ENCODE results near the gene NSG1. TPM values are rescaled to one million over a fixed set of nuclear protein-coding genes. Genes with fewer than 3 reads are reported as not detected.
A peak's percentile ranks its signal among the peaks of the same experiment; 100 is the strongest.
"Not testable (repeated sequence)": the region's sequence is repeated elsewhere in the genome, so short reads cannot be mapped to it uniquely, and the experiment has no call there.

NSG1 gene
- total RNA-seq, result 10 to 100 TPM; 15.8 to 17.8 TPM

GRCh38 chr4:4386736-4387392, at the start of gene NSG1:
NSG1 (plus strand) TSS chr4:4387102; CDS start chr4:4387630, 528 bp downstream.
- no peaks in the 10 kb centered on the region for H3K36me3 Mint-ChIP-seq (ENCODE audit: low read depth)
- H3K9me3 Mint-ChIP-seq (ENCODE audit: insufficient read depth), result no peaks in the 10 kb centered on the region
- ATAC-seq (peak; percentile 78), DNase-seq (peak; percentile 56)
- H3K27ac Mint-ChIP-seq, result peak within 1 kb of the TSS; percentile 39
- H3K27me3 Mint-ChIP-seq (ENCODE audit: low read depth), result peaks cover 39% of the 10 kb centered on the region
- POLR2A ChIA-PET, result interaction anchor here (0.6 kb wide), 1 partner anchor 139 kb away, joined by 3 read pairs; no protein-coding TSS in a partner anchor
- peaks cover 19% of the 10 kb centered on the region for H3K4me1 Mint-ChIP-seq (ENCODE audit: low read depth)
- H3K4me3 Mint-ChIP-seq, result peak within 1 kb of the TSS; percentile 79
- CTCF ChIA-PET, result no interaction called here

- ATAC-seq (no peak), DNase-seq (no peak)
- no peaks in the 10 kb centered on the region for H3K9me3 Mint-ChIP-seq (ENCODE audit: insufficient read depth)
- no peak overlapping the region for H3K4me3 Mint-ChIP-seq
- POLR2A ChIA-PET, result interaction anchor here (0.9 to 1.4 kb wide), 2 partner anchors 90 kb away, joined by 3 to 5 read pairs; partner anchors contain the start of gene TMEM128
- no peak overlapping the region for H3K27ac Mint-ChIP-seq
- peaks cover 3% of the 10 kb centered on the region for H3K27me3 Mint-ChIP-seq (ENCODE audit: low read depth)
- no peaks in the 10 kb centered on the region for H3K36me3 Mint-ChIP-seq (ENCODE audit: low read depth)
- H3K4me1 Mint-ChIP-seq (ENCODE audit: low read depth), result peaks cover 10% of the 10 kb centered on the region
- CTCF ChIA-PET, result interaction anchor here (0.9 to 8.7 kb wide), 4 partner anchors 12 to 92 kb away, joined by 4 to 68 read pairs (median 17); no protein-coding TSS in a partner anchor
These were observed 48.5 kb upstream of the NSG1 start for GRCh38 chr4:4338210-4339001.

GRCh38 chr4:4339504-4340085, 47.3 kb upstream of the NSG1 start:
- ChIA-PET POLR2A (interaction anchor here (1.4 kb wide), 1 partner anchor 91 kb away, joined by 5 read pairs; the partner anchor contains the start of gene TMEM128), CTCF (interaction anchor here (8.7 kb wide), 1 partner anchor 79 kb away, joined by 68 read pairs; no protein-coding TSS in a partner anchor)
- no peak for ATAC-seq

GRCh38 chr4:4341861-4342650, 44.8 kb upstream of the NSG1 start:
- ATAC-seq (no peak), DNase-seq (no peak)
- H3K4me1 Mint-ChIP-seq (ENCODE audit: low read depth), result peaks cover 4% of the 10 kb centered on the region
- H3K36me3 Mint-ChIP-seq (ENCODE audit: low read depth), result peaks cover 1% of the 10 kb centered on the region
- no peak overlapping the region for H3K27ac Mint-ChIP-seq
- peaks cover 5% of the 10 kb centered on the region for H3K9me3 Mint-ChIP-seq (ENCODE audit: insufficient read depth)
- peaks cover 3% of the 10 kb centered on the region for H3K27me3 Mint-ChIP-seq (ENCODE audit: low read depth)
- POLR2A ChIA-PET, result no interaction called here
- no peak overlapping the region for H3K4me3 Mint-ChIP-seq
- CTCF ChIA-PET, result interaction anchor here (0.8 to 3.5 kb wide), 3 partner anchors 16 to 91 kb away, joined by 3 to 10 read pairs (median 3); no protein-coding TSS in a partner anchor

More at GRCh38 chr4:4339504-4340085, 47.3 kb upstream of the NSG1 start:
- Mint-ChIP-seq H3K4me3 (no peak overlapping the region), H3K27ac (no peak overlapping the region), H3K9me3 (ENCODE audit: insufficient read depth) (no peaks in the 10 kb centered on the region), H3K27me3 (ENCODE audit: low read depth) (peaks cover 3% of the 10 kb centered on the region), H3K4me1 (ENCODE audit: low read depth) (peaks cover 9% of the 10 kb centered on the region), H3K36me3 (ENCODE audit: low read depth) (no peaks in the 10 kb centered on the region)
- DNase-seq, result no peak

GRCh38 chr4:4343038-4343437, 43.9 kb upstream of the NSG1 start:
- peaks cover 14% of the 10 kb centered on the region for H3K4me1 Mint-ChIP-seq (ENCODE audit: low read depth)
- ChIA-PET POLR2A (no interaction called here), CTCF (interaction anchor here (3.5 kb wide), 1 partner anchor 83 kb away, joined by 10 read pairs; no protein-coding TSS in a partner anchor)
- ATAC-seq (no peak), DNase-seq (no peak)
- no peaks in the 10 kb centered on the region for H3K27me3 Mint-ChIP-seq (ENCODE audit: low read depth)
- peaks cover 12% of the 10 kb centered on the region for H3K9me3 Mint-ChIP-seq (ENCODE audit: insufficient read depth)
- peaks cover 9% of the 10 kb centered on the region for H3K36me3 Mint-ChIP-seq (ENCODE audit: low read depth)
- H3K4me3 Mint-ChIP-seq, result no peak overlapping the region
- H3K27ac Mint-ChIP-seq, result no peak overlapping the region

GRCh38 chr4:4344915-4345527, 41.9 kb upstream of the NSG1 start:
- H3K27ac Mint-ChIP-seq, result no peak overlapping the region
- no peak for ATAC-seq
- CTCF ChIA-PET, result interaction anchor here (3.5 kb wide), 1 partner anchor 85 kb away, joined by 10 read pairs; no protein-coding TSS in a partner anchor

GRCh38 chr4:4347585-4347984, 39.3 kb upstream of the NSG1 start:
- POLR2A ChIA-PET, result no interaction called here
- ATAC-seq, result no peak
- no peak for DNase-seq
- CTCF ChIA-PET, result interaction anchor here (1.4 to 1.5 kb wide), 2 partner anchors 14 to 142 kb away, joined by 3 to 4 read pairs; no protein-coding TSS in a partner anchor
- Mint-ChIP-seq H3K27me3 (ENCODE audit: low read depth) (no peaks in the 10 kb centered on the region), H3K4me3 (no peak overlapping the region), H3K27ac (peak overlapping the region; percentile 98), H3K9me3 (ENCODE audit: insufficient read depth) (peaks cover 33% of the 10 kb centered on the region), H3K4me1 (ENCODE audit: low read depth) (peaks cover 32% of the 10 kb centered on the region), H3K36me3 (ENCODE audit: low read depth) (peaks cover 35% of the 10 kb centered on the region)

More at GRCh38 chr4:4344915-4345527, 41.9 kb upstream of the NSG1 start:
- no peaks in the 10 kb centered on the region for H3K27me3 Mint-ChIP-seq (ENCODE audit: low read depth)
- DNase-seq, result no peak
- POLR2A ChIA-PET, result no interaction called here
- H3K36me3 Mint-ChIP-seq (ENCODE audit: low read depth), result peaks cover 27% of the 10 kb centered on the region
- H3K9me3 Mint-ChIP-seq (ENCODE audit: insufficient read depth), result peaks cover 29% of the 10 kb centered on the region
- no peak overlapping the region for H3K4me3 Mint-ChIP-seq
- H3K4me1 Mint-ChIP-seq (ENCODE audit: low read depth), result peaks cover 32% of the 10 kb centered on the region

GRCh38 chr4:4348585-4348984, 38.3 kb upstream of the NSG1 start:
- H3K27me3 Mint-ChIP-seq (ENCODE audit: low read depth), result not testable (repeated sequence)
- Mint-ChIP-seq H3K27ac (peak overlapping the region; percentile 98), H3K4me1 (ENCODE audit: low read depth) (peaks cover 30% of the 10 kb centered on the region), H3K4me3 (peak overlapping the region; percentile 49), H3K9me3 (ENCODE audit: insufficient read depth) (peaks cover 40% of the 10 kb centered on the region), H3K36me3 (ENCODE audit: low read depth) (peaks cover 38% of the 10 kb centered on the region)
- peak; percentile 86 for DNase-seq
- ChIA-PET CTCF (interaction anchor here (0.9 to 1.7 kb wide), 6 partner anchors 9 to 141 kb away, joined by 3 to 4 read pairs (median 4); no protein-coding TSS in a partner anchor), POLR2A (interaction anchor here (1.4 kb wide), 1 partner anchor 101 kb away, joined by 8 read pairs; the partner anchor contains the start of gene TMEM128)
- ATAC-seq, result peak; percentile 93

GRCh38 chr4:4349867-4350266, 37.0 kb upstream of the NSG1 start:
- H3K9me3 Mint-ChIP-seq (ENCODE audit: insufficient read depth), result peaks cover 40% of the 10 kb centered on the region

GRCh38 chr4:4350909-4351308, 36.0 kb upstream of the NSG1 start:
- Mint-ChIP-seq H3K9me3 (ENCODE audit: insufficient read depth) (peaks cover 40% of the 10 kb centered on the region), H3K36me3 (ENCODE audit: low read depth) (peaks cover 38% of the 10 kb centered on the region), H3K27me3 (ENCODE audit: low read depth) (no peaks in the 10 kb centered on the region), H3K4me3 (no peak overlapping the region), H3K27ac (no peak overlapping the region), H3K4me1 (ENCODE audit: low read depth) (peaks cover 30% of the 10 kb centered on the region)
- POLR2A ChIA-PET, result no interaction called here
- CTCF ChIA-PET, result no interaction called here
- ATAC-seq (no peak), DNase-seq (no peak)

More at GRCh38 chr4:4349867-4350266, 37.0 kb upstream of the NSG1 start:
- Mint-ChIP-seq H3K27me3 (ENCODE audit: low read depth) (no peaks in the 10 kb centered on the region), H3K4me1 (ENCODE audit: low read depth) (peaks cover 30% of the 10 kb centered on the region), H3K4me3 (no peak overlapping the region), H3K36me3 (ENCODE audit: low read depth) (peaks cover 38% of the 10 kb centered on the region), H3K27ac (no peak overlapping the region)
- DNase-seq, result no peak
- no peak for ATAC-seq
- POLR2A ChIA-PET, result no interaction called here
- CTCF ChIA-PET, result interaction anchor here (1.0 to 1.7 kb wide), 2 partner anchors 8 to 11 kb away, joined by 4 read pairs; no protein-coding TSS in a partner anchor

Data from activated CD8-positive, alpha-beta T cell treated with anti-CD3 and anti-CD28 coated beads, Interleukin-2, amount 10 ng/mL, durations not matched to agents 7 days and 5 days (primary cell).